ENCODE measurements around the gene PPFIA4. TPM values are rescaled to one million over a fixed set of nuclear protein-coding genes. Genes with fewer than 3 reads are reported as not detected.

Gene PPFIA4
- total RNA-seq, 1 experiment from 2014 or later, result 12.1 TPM

- CTCF ChIA-PET, result interaction anchor here (0.6 kb wide), 1 partner anchor 20 kb away, joined by 3 read pairs; the partner anchor contains the start of gene TMEM183A
- intact Hi-C loops (cut with micrococcal nuclease), result no loop called here
These were observed 39.0 kb upstream of the PPFIA4 start for GRCh38 chr1:202987255-202987654.

GRCh38 chr1:202987922-202988583 is 38.2 kb upstream of the PPFIA4 start:
- Histone ChIP-seq H3K27ac (ENCODE audit: low read length) (no peak overlapping the region), H3K27me3 (ENCODE audit: low read length) (peaks cover 55% of the 10 kb centered on the region), H3K4me2 (ENCODE audit: low read length) (no peak overlapping the region), H3K4me1 (ENCODE audit: insufficient read depth, low read length) (no peaks in the 10 kb centered on the region), H3F3A (ENCODE audit: low read length, unreplicated experiment) (no peaks in the 10 kb centered on the region), H4K20me1 (ENCODE audit: low read length) (no peaks in the 10 kb centered on the region), H3K4me3 (ENCODE audit: low read length) (no peak overlapping the region), H3K79me2 (ENCODE audit: low read length) (no peaks in the 10 kb centered on the region), H3K9me3 (ENCODE audit: low read length) (no peaks in the 10 kb centered on the region), H2AFZ (ENCODE audit: low read length) (no peak overlapping the region), H3K36me3 (ENCODE audit: low read depth, low read length) (no peaks in the 10 kb centered on the region), H3K9ac (ENCODE audit: low read length) (no peak overlapping the region), H3K9me2 (replicated peaks; ENCODE audit: low read length) (no peaks in the 10 kb centered on the region)
- no TSS peak for BruUV-seq (replicated peaks)
- no peak for DNase-seq
- POLR2A ChIA-PET (ENCODE audit: unreplicated experiment), result interaction anchor here (0.6 kb wide), 1 partner anchor 29 kb away, joined by 5 read pairs; no protein-coding TSS in a partner anchor
- no peak for TF ChIP-seq EZH2phosphoT487 (IDR thresholded peaks at IDR 0.05; ENCODE audit: borderline replicate concordance, low read length)
- TF ChIP-seq EZH2 (IDR thresholded peaks at IDR 0.05; ENCODE audit: low read length, unreplicated experiment), result no peak
- TF ChIP-seq CTCF (conservative IDR thresholded peaks at IDR 0.05; ENCODE audit: low read depth, low read length), result no peak
- CTCF ChIA-PET, result interaction anchor here (0.6 kb wide), 1 partner anchor 19 kb away, joined by 3 read pairs; the partner anchor contains the start of gene TMEM183A
- no peak for ATAC-seq
- intact Hi-C loops (cut with micrococcal nuclease), result no loop called here

More at GRCh38 chr1:202987255-202987654, 39.0 kb upstream of the PPFIA4 start:
- ATAC-seq (no peak), DNase-seq (no peak)
- no peak for TF ChIP-seq CTCF (conservative IDR thresholded peaks at IDR 0.05; ENCODE audit: low read depth, low read length)
- no peak for TF ChIP-seq EZH2 (IDR thresholded peaks at IDR 0.05; ENCODE audit: low read length, unreplicated experiment)
- no peak for TF ChIP-seq EZH2phosphoT487 (IDR thresholded peaks at IDR 0.05; ENCODE audit: borderline replicate concordance, low read length)
- Histone ChIP-seq H3K27me3 (ENCODE audit: low read length) (peaks cover 52% of the 10 kb centered on the region), H3K9me3 (ENCODE audit: low read length) (no peaks in the 10 kb centered on the region), H2AFZ (ENCODE audit: low read length) (no peak overlapping the region), H3K4me1 (ENCODE audit: insufficient read depth, low read length) (no peaks in the 10 kb centered on the region), H4K20me1 (ENCODE audit: low read length) (no peaks in the 10 kb centered on the region), H3K79me2 (ENCODE audit: low read length) (no peaks in the 10 kb centered on the region), H3K36me3 (ENCODE audit: low read depth, low read length) (no peaks in the 10 kb centered on the region), H3K27ac (ENCODE audit: low read length) (no peak overlapping the region), H3K9ac (ENCODE audit: low read length) (no peak overlapping the region), H3K4me3 (ENCODE audit: low read length) (no peak overlapping the region), H3F3A (ENCODE audit: low read length, unreplicated experiment) (no peaks in the 10 kb centered on the region), H3K4me2 (ENCODE audit: low read length) (no peak overlapping the region), H3K9me2 (replicated peaks; ENCODE audit: low read length) (no peaks in the 10 kb centered on the region)
- BruUV-seq (replicated peaks), result no TSS peak
- POLR2A ChIA-PET (ENCODE audit: unreplicated experiment), result interaction anchor here (0.6 kb wide), 1 partner anchor 28 kb away, joined by 5 read pairs; no protein-coding TSS in a partner anchor

- ATAC-seq (no peak), DNase-seq (no peak)
- Histone ChIP-seq H4K20me1 (ENCODE audit: low read length) (no peaks in the 10 kb centered on the region), H3K9me2 (replicated peaks; ENCODE audit: low read length) (no peaks in the 10 kb centered on the region), H3K79me2 (ENCODE audit: low read length) (no peaks in the 10 kb centered on the region), H3F3A (ENCODE audit: low read length, unreplicated experiment) (no peaks in the 10 kb centered on the region), H3K27ac (ENCODE audit: low read length) (no peak overlapping the region), H2AFZ (ENCODE audit: low read length) (no peak overlapping the region), H3K36me3 (ENCODE audit: low read depth, low read length) (no peaks in the 10 kb centered on the region), H3K4me1 (ENCODE audit: insufficient read depth, low read length) (peaks cover 3% of the 10 kb centered on the region; the same call in 1 of the 2 replicates), H3K4me2 (ENCODE audit: low read length) (no peak overlapping the region), H3K4me3 (ENCODE audit: low read length) (no peak overlapping the region), H3K27me3 (ENCODE audit: low read length) (peaks cover 58% of the 10 kb centered on the region), H3K9me3 (ENCODE audit: low read length) (no peaks in the 10 kb centered on the region), H3K9ac (ENCODE audit: low read length) (no peak overlapping the region)
- intact Hi-C loops (cut with micrococcal nuclease), result no loop called here
- POLR2A ChIA-PET (ENCODE audit: unreplicated experiment), result interaction anchor here (0.6 kb wide), 1 partner anchor 285 kb away, joined by 4 read pairs; no protein-coding TSS in a partner anchor
- CTCF ChIA-PET, result no interaction called here
- TF ChIP-seq EZH2 (IDR thresholded peaks at IDR 0.05; ENCODE audit: low read length, unreplicated experiment) (no peak), CTCF (conservative IDR thresholded peaks at IDR 0.05; ENCODE audit: low read depth, low read length) (no peak), EZH2phosphoT487 (IDR thresholded peaks at IDR 0.05; ENCODE audit: borderline replicate concordance, low read length) (no peak)
- BruUV-seq (replicated peaks), result no TSS peak
These were observed 36.4 kb upstream of the PPFIA4 start for GRCh38 chr1:202989879-202990278.

All from PC-3 (cell line).